Upper lobe of right lung (tissue), 1 donor: ENCODE data around the gene RNF144A. TPM values are rescaled to one million over a fixed set of nuclear protein-coding genes. Genes with fewer than 3 reads are reported as not detected.

Experiments
- ATAC-seq: fragments of 200-7000 bp; cut with Tn5 transposase; one replicate; pipeline ENCODE4 v1.9.1; 2020; ENCODE audit warnings: mild to moderate bottlenecking, moderate library complexity
- DNase-seq: peaks from one replicate; pipeline ENCODE4 v3.0.0-alpha.2; 2020
- H3K27ac ChIP-seq: fragments of 200-600 bp; one replicate; pipeline ENCODE4 v1.8.0; 2022
- H3K27me3 ChIP-seq: fragments of 200-600 bp; one replicate; pipeline ENCODE4 v1.8.0; 2022; ENCODE audit warnings: mild to moderate bottlenecking
- H3K36me3 ChIP-seq: fragments of 200-600 bp; one replicate; pipeline ENCODE4 v1.8.0; 2022
- H3K4me1 ChIP-seq: fragments of 200-600 bp; one replicate; pipeline ENCODE4 v1.8.0; 2022
- H3K4me3 ChIP-seq: fragments of 200-600 bp; one replicate; pipeline ENCODE4 v1.8.0; 2022; ENCODE audit warnings: mild to moderate bottlenecking
- H3K9me3 ChIP-seq: fragments of 200-600 bp; one replicate; pipeline ENCODE4 v1.8.0; 2022
- CTCF ChIP-seq: fragments of 200-600 bp; IDR thresholded peaks from one replicate; pipeline ENCODE4 v1.8.0; 2022; ENCODE audit warnings: antibody characterized with exemption
- intact Hi-C: fragments of 100-400 bp; cut with DNase I; formaldehyde crosslinking; loops from one replicate; pipeline ENCODE4 v1.11.0; 2022
- total RNA-seq: library from RNA; stranded (reverse); fragmentation: NEBNext Ultra II Directional; extraction: Animal tissue kit (Norgen Biotek cat#: 25700); gene quantifications from one replicate; pipeline ENCODE4 v1.2.1, GENCODE V29; 2021
- donor health status: DM: no; HTN: yes; CAD: no; lungs with severe emphysema.

Gene RNF144A
- total RNA-seq, 1 donor from 2014 or later, result 16.0 TPM

- Histone ChIP-seq H3K27ac (no peak overlapping the region), H3K36me3 (no peaks in the 10 kb centered on the region), H3K27me3 (no peaks in the 10 kb centered on the region), H3K9me3 (no peaks in the 10 kb centered on the region), H3K4me1 (peaks cover 11% of the 10 kb centered on the region), H3K4me3 (no peak overlapping the region)
- ATAC-seq, result no peak
- TF ChIP-seq CTCF, result no peak
- intact Hi-C loops, result no loop called here
- DNase-seq, result no peak
Measured at GRCh38 chr2:7063789-7064188, 146.6 kb downstream of the RNF144A start.

GRCh38 chr2:7068457-7068856 lies 151.2 kb downstream of the RNF144A start:
- Histone ChIP-seq H3K4me3 (no peak overlapping the region), H3K4me1 (no peaks in the 10 kb centered on the region)

GRCh38 chr2:7070483-7070882 lies 153.3 kb downstream of the RNF144A start:
- H3K4me3 ChIP-seq, result no peak overlapping the region
- intact Hi-C loops, result no loop called here
- H3K27ac ChIP-seq, result no peak overlapping the region
- H3K36me3 ChIP-seq, result no peaks in the 10 kb centered on the region
- TF ChIP-seq CTCF, result no peak
- no peaks in the 10 kb centered on the region for H3K9me3 ChIP-seq
- DNase-seq (no peak), ATAC-seq (no peak)
- H3K27me3 ChIP-seq, result no peaks in the 10 kb centered on the region
- H3K4me1 ChIP-seq, result no peaks in the 10 kb centered on the region

More at GRCh38 chr2:7068457-7068856, 151.2 kb downstream of the RNF144A start:
- intact Hi-C loops, result no loop called here
- Histone ChIP-seq H3K27me3 (no peaks in the 10 kb centered on the region), H3K9me3 (no peaks in the 10 kb centered on the region), H3K27ac (no peak overlapping the region), H3K36me3 (no peaks in the 10 kb centered on the region)
- TF ChIP-seq CTCF, result no peak
- DNase-seq (no peak), ATAC-seq (no peak)

- TF ChIP-seq CTCF, result no peak
- H3K27ac ChIP-seq, result no peak overlapping the region
Measured at GRCh38 chr2:7071154-7071553, 153.9 kb downstream of the RNF144A start.

GRCh38 chr2:7071916-7072556 lies 154.8 kb downstream of the RNF144A start:
- Histone ChIP-seq H3K27ac (no peak overlapping the region), H3K4me1 (no peaks in the 10 kb centered on the region), H3K36me3 (no peaks in the 10 kb centered on the region), H3K9me3 (no peaks in the 10 kb centered on the region), H3K4me3 (no peak overlapping the region), H3K27me3 (no peaks in the 10 kb centered on the region)
- no peak for TF ChIP-seq CTCF
- ATAC-seq, result peak; percentile 88
- DNase-seq, result no peak
- intact Hi-C loops, result no loop called here

More at GRCh38 chr2:7071154-7071553, 153.9 kb downstream of the RNF144A start:
- intact Hi-C loops, result no loop called here
- Histone ChIP-seq H3K4me3 (no peak overlapping the region), H3K9me3 (no peaks in the 10 kb centered on the region), H3K4me1 (no peaks in the 10 kb centered on the region), H3K36me3 (no peaks in the 10 kb centered on the region), H3K27me3 (no peaks in the 10 kb centered on the region)
- DNase-seq (no peak), ATAC-seq (peak; percentile 51)

- Histone ChIP-seq H3K27ac (no peak overlapping the region), H3K9me3 (no peaks in the 10 kb centered on the region), H3K36me3 (no peaks in the 10 kb centered on the region), H3K4me3 (no peak overlapping the region), H3K27me3 (no peaks in the 10 kb centered on the region), H3K4me1 (no peaks in the 10 kb centered on the region)
- ATAC-seq (no peak), DNase-seq (no peak)
- intact Hi-C loops, result no loop called here
- no peak for TF ChIP-seq CTCF
Measured at GRCh38 chr2:7073901-7074300, 156.7 kb downstream of the RNF144A start.
